Activated T-helper 17 cell treated with anti-CD3 and anti-CD28 coated beads, Interleukin-2, amount 50 U/mL, for 72 hours (primary cell): ENCODE data around the gene CACFD1. TPM values are rescaled to one million over a fixed set of nuclear protein-coding genes. Genes with fewer than 3 reads are reported as not detected.
A peak's percentile ranks its signal among the peaks of the same experiment; 100 is the strongest.

Experiments
- ATAC-seq: fragments of 150-1000 bp; cut with Tn5 transposase; replicated peaks from 2 replicates; pipeline ENCODE4 v1.10.0; 2021; ENCODE audit warnings: mild to moderate bottlenecking, moderate library complexity
- H3K27ac Mint-ChIP-seq: one replicate; pipeline ENCODE4 v1.8.0; 2022; ENCODE audit warnings: mixed read lengths
- H3K27me3 Mint-ChIP-seq: one replicate; pipeline ENCODE4 v1.8.0; 2022; ENCODE audit warnings: mixed read lengths
- H3K36me3 Mint-ChIP-seq: one replicate; pipeline ENCODE4 v1.8.0; 2022; ENCODE audit warnings: low read depth, mild to moderate bottlenecking, mixed read lengths
- H3K4me1 Mint-ChIP-seq: one replicate; pipeline ENCODE4 v1.8.0; 2022; ENCODE audit warnings: mixed read lengths
- H3K4me3 Mint-ChIP-seq: one replicate; pipeline ENCODE4 v1.8.0; 2022; ENCODE audit warnings: mild to moderate bottlenecking, mixed read lengths
- H3K9me3 Mint-ChIP-seq: one replicate; pipeline ENCODE4 v1.8.0; 2022; ENCODE audit warnings: mixed read lengths
- total RNA-seq, 2 donors: library from RNA; stranded (reverse); gene quantifications; one replicate each; pipeline ENCODE4 v1.2.3, GENCODE V29; 2022

The CACFD1 gene
- total RNA-seq, 2 donors from 2014 or later: 0.41 to 3.0 TPM

DNA sequence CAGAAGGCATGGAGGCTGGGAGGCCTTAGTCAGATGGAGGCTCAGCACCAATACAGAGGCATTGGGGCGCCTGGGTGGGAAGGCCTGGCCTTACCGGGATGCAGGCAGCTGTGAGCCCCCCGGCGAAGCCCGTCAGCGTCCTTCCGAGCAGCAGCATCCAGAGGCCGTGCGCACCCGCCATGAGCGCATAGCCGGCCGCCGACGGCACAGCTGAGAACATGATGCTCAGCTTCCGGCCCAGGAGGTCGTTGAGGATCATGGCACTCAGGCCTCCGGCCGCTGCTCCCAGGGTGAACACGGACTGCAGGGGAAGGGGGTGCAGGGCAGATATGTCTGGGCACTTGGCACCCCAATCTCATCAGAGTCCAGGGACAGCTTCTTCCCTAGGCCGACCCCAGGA lies 17.2 kb downstream of the CACFD1 start:
- Mint-ChIP-seq H3K36me3 (no peaks in the 10 kb centered on the region), H3K27ac (no peak overlapping the region), H3K27me3 (no peaks in the 10 kb centered on the region), H3K4me1 (no peaks in the 10 kb centered on the region), H3K4me3 (no peak overlapping the region), H3K9me3 (no peaks in the 10 kb centered on the region)
- no peak for ATAC-seq

DNA sequence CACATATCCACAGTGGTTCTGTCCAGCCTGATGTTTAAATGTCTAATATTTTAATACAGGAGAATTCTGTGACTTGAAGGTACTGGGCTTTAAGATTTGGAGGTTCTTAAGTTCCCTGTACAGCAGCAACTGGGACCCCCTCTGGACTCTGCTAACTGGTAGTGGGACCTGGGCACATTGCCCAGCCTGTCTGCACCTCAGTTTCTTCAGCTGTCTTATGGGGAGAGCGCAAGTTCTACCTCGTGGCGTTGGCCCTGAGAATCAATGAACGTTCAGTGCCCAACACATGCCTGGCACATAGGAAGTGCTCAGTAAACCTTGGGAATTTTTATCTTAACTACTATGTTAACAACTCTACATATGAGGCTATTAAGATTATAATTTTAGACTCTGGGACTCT lies 17.7 kb downstream of the CACFD1 start:
- no peak for ATAC-seq
- no peaks in the 10 kb centered on the region for H3K27me3 Mint-ChIP-seq
- no peaks in the 10 kb centered on the region for H3K36me3 Mint-ChIP-seq
- H3K27ac Mint-ChIP-seq: no peak overlapping the region
- no peaks in the 10 kb centered on the region for H3K9me3 Mint-ChIP-seq
- H3K4me1 Mint-ChIP-seq: no peaks in the 10 kb centered on the region
- H3K4me3 Mint-ChIP-seq: no peak overlapping the region

DNA sequence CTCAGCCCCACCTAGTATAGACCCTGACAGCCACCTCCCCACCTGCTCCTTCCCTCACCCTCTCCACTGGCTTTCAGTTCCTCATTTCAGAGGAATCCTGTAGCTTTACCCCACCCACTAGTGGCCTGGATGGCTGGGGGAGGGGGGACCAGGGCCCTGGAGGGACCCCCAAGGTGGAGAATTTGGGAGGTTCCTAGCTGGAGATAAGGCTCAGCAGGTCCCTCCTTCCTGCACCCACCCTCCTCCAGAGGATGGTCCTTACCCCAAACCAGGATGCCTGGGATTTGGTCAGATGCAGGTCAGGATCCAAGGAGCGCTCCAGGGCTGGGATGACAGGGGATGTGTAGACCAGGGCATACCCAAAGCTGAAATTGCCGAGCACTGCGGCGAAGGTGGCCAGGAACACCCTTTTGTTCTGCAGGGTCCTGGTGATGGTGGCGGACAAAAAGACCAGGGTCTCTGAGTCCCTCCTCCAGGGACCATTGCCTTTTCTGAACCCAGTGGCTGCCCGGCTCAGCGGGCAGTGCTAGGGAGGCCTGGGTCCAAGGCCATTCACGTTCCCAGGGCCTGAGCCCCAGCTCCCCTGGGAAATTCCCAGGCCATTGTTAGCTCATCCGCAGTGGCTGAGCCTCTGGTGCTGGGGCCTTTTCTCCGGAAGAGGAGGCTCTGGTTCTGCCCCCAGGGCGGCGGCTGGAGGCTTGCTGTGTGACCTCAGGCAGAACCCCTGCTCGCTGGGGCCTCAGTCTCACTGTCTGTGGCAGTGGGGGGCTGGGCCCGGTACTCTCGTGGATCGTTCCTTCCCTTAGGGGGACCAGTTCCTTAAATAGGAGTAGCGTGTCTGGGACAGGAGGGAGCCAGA lies 18.4 kb downstream of the CACFD1 start:
- Mint-ChIP-seq H3K36me3 (no peaks in the 10 kb centered on the region), H3K4me1 (no peaks in the 10 kb centered on the region), H3K27ac (no peak overlapping the region), H3K9me3 (no peaks in the 10 kb centered on the region), H3K27me3 (no peaks in the 10 kb centered on the region), H3K4me3 (peak overlapping the region; percentile 28)
- ATAC-seq: no peak

DNA sequence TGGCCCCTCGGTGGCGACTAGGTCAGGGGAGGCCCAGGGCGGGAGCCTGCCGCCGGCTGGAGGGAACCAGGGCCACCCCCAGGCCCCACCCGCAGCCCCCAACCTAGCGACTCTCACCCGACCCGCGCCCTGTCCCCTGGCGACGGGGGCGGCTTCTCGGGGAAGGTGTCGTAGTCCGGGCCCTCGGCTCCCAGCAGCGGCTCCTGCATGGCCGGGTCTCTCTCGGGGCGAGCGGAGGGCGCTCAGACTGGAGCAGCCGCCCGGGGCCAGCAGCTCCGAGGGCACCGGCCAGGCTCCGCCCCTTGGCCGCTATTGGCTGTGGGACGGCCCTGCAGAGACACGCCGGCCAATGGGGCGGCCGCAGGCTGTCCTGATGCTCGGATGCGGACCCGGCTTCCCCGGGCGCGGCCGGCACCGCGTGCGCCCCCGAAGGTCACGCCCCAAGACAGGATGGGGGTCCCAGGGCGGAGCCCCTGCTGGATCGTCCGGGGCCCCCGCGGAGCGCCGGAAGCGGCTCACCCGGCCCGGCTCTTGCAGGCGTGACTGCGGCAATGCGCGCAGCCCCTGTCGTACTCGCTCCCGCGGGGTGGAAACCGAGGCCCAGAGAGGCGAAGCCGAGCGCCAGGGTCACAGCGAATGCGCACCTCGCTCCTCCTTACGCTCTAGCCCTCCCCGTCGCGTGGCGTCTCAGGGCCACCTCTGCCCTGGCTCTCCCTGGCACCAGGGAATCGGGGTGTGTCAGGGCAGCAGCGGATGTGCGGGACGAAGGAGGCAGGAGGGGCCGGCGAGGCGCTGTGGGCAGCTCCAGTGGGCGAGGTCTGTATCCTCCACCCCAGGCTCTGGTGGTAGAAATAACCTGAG lies 19.3 kb downstream of the CACFD1 start, which contains the start of gene SLC2A6:
Gene SLC2A6 (minus strand): TSS at position 249 of the 861 bp plus-strand sequence. CDS start 40 bp downstream, at position 209.
- Mint-ChIP-seq H3K27me3 (no peaks in the 10 kb centered on the region), H3K27ac (no peak within 1 kb of the TSS), H3K4me1 (no peaks in the 10 kb centered on the region), H3K4me3 (peak within 1 kb of the TSS; percentile 57), H3K36me3 (no peaks in the 10 kb centered on the region), H3K9me3 (no peaks in the 10 kb centered on the region)
- peak; percentile 100 for ATAC-seq

DNA sequence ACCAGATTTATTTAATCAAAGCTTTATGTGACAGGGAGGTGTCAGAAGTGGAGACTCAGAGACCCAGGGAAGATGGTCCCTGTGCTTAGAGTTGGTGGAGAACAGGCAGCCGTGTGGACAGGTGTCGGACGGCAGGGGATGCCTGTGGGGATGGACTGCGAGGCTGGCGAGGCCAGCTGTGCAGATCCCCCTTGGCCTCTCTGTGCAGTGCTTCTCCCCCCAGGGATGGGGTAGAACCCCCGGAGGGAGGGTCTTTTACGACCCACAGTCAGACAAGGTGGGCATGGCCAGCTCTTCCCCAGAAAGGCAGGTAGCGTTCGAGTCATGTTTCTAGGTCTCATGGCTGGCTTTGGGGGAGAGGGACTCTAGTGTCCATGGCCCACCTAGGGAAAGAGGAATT lies 23.8 kb downstream of the CACFD1 start:
- H3K4me3 Mint-ChIP-seq: no peak overlapping the region
- no peaks in the 10 kb centered on the region for H3K27me3 Mint-ChIP-seq
- H3K9me3 Mint-ChIP-seq: no peaks in the 10 kb centered on the region
- H3K27ac Mint-ChIP-seq: no peak overlapping the region
- H3K4me1 Mint-ChIP-seq: no peaks in the 10 kb centered on the region
- H3K36me3 Mint-ChIP-seq: no peaks in the 10 kb centered on the region
- ATAC-seq: no peak

DNA sequence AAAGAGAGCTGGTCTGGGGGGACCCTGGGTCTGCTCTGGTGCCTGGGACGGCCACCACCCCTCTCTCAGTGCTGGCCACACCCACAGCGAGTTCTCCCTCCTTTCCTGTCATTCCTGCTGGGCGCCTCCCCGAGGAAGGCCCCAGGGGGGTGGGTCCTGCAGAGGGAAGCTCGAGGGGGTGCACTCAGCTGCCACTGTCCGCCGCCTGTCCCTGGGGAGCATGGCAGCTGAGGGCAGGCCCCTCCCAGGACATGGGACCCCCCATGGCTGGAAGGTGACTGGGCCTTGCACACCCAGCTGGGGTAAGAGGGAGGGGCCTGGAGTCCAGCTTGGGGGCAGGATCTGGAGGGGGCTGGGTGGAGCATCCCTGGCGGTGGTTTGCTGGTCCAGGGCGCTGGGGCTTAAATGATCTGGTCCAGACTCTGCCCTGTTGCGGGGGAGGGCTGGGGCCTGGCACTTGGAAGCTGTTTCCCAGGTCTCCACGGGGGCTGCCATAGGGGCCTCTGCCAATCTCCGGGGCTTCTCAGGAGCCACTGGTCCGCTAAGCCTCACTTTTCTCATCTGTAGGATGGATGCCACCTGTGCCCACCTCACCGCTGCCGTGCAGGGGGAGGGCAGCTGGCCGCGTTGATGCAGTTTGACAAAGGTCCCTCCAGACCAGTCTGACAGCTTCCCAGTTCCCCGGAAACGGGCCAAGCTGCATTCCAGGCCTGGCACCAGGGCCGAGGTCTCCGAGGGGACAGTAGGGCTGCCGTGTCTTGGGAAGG lies 25.1 kb downstream of the CACFD1 start:
- H3K36me3 Mint-ChIP-seq: no peaks in the 10 kb centered on the region

DNA sequence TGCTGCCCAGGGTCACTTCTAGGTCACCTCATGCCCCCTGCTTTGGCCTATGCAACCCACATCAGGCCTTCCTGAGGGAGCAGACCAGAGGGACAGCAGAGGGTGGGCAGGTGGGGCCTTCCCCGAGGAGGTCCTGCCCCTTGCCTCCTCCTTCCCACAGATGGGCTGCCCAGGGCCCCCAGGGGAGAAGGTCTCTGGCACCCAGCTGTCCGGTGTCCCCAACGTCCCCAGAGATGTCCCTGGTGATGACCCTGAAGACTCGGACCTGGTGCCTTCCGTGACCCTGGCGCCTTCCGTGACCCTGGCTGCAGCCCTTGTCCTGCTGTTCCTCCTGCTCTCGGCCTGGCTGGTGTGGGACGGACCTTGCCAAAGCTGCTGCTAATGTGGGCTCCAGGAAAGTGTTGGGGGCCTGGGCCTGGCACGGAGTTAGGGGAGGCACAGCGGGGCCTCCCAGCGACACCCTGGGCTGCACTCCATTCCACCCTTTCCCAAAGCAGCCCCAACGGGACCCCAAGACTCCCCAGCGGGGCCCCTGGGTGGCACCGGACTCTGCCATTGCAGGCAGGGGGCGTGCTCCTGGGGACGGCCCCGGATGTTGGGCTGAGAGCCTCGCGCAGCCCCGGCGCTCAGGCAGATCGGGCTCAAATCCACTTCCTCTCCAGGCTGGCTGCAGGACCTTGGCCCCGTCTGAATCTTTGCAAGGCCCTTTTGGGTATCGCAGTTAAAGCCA lies 25.9 kb downstream of the CACFD1 start:
- no peak overlapping the region for H3K4me3 Mint-ChIP-seq
- H3K27me3 Mint-ChIP-seq: no peaks in the 10 kb centered on the region
- H3K4me1 Mint-ChIP-seq: no peaks in the 10 kb centered on the region
- no peak overlapping the region for H3K27ac Mint-ChIP-seq
- ATAC-seq: peak; percentile 7
- no peaks in the 10 kb centered on the region for H3K9me3 Mint-ChIP-seq
- H3K36me3 Mint-ChIP-seq: no peaks in the 10 kb centered on the region

More for the DNA sequence above, 25.1 kb downstream of the CACFD1 start:
- H3K27me3 Mint-ChIP-seq: no peaks in the 10 kb centered on the region
- ATAC-seq: no peak
- no peak overlapping the region for H3K27ac Mint-ChIP-seq
- no peak overlapping the region for H3K4me3 Mint-ChIP-seq
- no peaks in the 10 kb centered on the region for H3K9me3 Mint-ChIP-seq
- no peaks in the 10 kb centered on the region for H3K4me1 Mint-ChIP-seq

DNA sequence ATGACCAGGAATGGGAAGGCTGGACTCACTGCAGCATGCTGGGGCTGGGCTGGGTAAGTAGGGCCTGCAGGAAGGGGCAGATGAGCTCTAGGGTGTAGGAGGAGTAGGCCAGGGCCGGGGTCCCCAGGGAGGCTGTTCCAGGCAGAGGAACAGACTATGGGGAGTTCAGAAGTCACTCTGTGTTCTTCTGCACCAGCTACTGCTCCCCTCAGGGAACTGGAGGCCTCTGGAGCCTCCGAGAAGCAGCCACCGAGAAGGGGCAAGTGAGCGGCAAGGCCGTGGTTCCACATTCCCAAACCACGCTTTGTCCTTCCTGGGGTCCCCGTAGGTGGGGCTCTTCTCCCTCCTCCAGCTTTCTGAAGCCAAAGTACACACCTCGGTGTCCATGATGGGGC lies 27.6 kb downstream of the CACFD1 start:
- H3K4me3 Mint-ChIP-seq: no peak overlapping the region
- H3K27ac Mint-ChIP-seq: no peak overlapping the region
- H3K4me1 Mint-ChIP-seq: no peaks in the 10 kb centered on the region
- no peak for ATAC-seq
- no peaks in the 10 kb centered on the region for H3K27me3 Mint-ChIP-seq
- no peaks in the 10 kb centered on the region for H3K9me3 Mint-ChIP-seq
- H3K36me3 Mint-ChIP-seq: no peaks in the 10 kb centered on the region

DNA sequence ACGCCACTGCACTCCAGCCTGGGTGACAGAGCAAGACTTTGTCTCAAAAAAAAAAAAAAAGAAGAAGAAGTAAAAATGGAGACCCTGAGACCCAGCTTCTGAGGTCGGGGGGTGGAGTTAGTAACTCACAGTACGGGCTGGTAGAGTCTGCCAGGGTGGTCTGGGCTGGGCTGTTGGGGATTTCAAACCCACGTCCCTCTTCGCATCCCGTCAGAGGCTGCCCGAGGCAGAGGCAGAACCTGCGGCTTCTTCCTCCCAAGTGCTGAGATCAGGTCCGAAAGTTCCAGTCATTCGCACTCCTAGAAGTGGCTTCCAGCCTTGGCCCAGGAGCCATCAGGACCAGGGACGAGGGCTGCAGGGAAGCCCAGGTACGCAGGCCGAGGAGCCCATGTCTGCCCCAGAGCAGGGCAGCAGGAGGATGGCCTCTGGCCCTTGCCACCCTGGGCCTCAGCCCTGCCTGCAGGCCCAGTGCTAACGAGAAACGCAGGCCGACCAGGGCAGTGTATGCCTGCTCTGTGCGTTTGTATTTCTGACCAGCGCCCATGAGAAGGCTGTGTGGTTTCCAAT lies 29.0 kb downstream of the CACFD1 start:
- no peaks in the 10 kb centered on the region for H3K9me3 Mint-ChIP-seq
- no peaks in the 10 kb centered on the region for H3K27me3 Mint-ChIP-seq
- H3K27ac Mint-ChIP-seq: no peak overlapping the region
- no peaks in the 10 kb centered on the region for H3K4me1 Mint-ChIP-seq
- H3K4me3 Mint-ChIP-seq: no peak overlapping the region
- no peaks in the 10 kb centered on the region for H3K36me3 Mint-ChIP-seq
- no peak for ATAC-seq

DNA sequence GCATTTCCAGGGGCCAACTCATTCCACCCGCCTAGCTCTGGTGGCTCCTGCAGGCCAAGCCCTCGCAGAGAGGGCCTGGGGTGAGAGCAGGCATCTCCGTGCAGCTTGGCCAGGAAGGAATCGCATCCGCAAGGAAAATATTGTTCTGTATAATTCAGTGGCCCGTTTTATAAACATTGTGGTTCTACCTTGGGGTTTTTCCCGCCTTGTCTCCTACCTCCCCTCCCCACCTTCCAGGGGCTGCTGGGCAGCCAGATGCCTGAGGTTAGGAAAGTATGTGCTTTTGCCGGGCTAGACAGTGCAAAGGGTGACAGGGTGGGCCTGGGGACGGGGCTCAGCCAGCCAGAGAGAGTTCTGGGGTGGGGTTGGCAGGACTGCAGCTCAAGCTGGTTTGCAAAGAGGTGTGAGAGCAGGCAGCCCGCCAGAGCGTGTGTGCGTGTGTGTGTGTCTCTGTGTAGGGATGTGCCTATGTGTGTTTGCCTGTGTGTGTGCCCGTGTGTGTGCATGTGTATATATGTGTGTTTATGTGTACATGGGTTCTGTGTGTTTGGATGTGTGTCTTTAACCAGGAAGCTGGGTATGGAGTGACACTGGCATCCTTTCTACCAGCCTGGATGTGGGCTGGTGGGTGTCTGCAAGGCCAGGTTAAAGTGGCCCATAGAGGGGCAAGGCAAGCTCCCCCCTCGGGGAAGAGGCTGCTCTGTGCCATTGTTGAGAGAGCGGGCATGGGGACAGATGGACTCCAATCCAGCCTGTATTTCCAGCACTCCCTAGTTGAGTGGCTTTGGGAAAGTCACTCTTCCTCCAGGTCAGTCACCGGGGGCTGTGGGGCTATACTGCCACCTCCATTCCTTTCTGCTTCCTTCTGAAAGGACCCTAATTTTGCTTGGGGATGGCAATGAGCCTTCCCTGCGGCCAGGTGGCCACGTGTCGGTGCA lies 29.7 kb downstream of the CACFD1 start:
- H3K4me1 Mint-ChIP-seq: no peaks in the 10 kb centered on the region
- no peaks in the 10 kb centered on the region for H3K9me3 Mint-ChIP-seq
- no peak for ATAC-seq
- H3K4me3 Mint-ChIP-seq: no peak overlapping the region
- no peaks in the 10 kb centered on the region for H3K27me3 Mint-ChIP-seq
- no peak overlapping the region for H3K27ac Mint-ChIP-seq
- H3K36me3 Mint-ChIP-seq: no peaks in the 10 kb centered on the region

DNA sequence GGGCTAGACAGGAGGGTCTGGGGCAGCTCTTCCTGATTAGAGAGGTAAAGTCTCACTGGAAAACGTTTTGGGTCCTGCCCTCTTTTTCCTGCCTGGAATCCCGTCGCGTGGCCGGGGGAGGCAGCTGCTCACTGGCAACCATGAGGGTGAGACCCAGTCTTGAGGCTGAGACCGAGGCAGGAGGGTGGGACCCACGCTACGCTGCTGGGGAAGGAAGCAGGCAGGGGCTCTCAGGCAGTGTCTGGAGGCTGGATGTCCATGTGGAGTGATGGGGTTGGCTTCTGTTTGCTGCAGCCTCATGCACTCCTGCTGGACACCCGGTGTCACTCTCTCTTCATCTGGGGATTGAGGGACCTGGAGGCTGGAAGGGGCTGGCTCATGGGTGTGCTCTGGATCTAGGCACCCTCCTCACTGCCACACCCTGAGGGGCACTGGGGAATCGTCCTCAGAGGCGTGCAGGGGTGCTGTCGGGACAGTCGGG lies 30.5 kb downstream of the CACFD1 start:
- Mint-ChIP-seq H3K4me1 (no peaks in the 10 kb centered on the region), H3K27ac (no peak overlapping the region), H3K27me3 (no peaks in the 10 kb centered on the region), H3K4me3 (no peak overlapping the region), H3K36me3 (no peaks in the 10 kb centered on the region), H3K9me3 (no peaks in the 10 kb centered on the region)
- no peak for ATAC-seq

DNA sequence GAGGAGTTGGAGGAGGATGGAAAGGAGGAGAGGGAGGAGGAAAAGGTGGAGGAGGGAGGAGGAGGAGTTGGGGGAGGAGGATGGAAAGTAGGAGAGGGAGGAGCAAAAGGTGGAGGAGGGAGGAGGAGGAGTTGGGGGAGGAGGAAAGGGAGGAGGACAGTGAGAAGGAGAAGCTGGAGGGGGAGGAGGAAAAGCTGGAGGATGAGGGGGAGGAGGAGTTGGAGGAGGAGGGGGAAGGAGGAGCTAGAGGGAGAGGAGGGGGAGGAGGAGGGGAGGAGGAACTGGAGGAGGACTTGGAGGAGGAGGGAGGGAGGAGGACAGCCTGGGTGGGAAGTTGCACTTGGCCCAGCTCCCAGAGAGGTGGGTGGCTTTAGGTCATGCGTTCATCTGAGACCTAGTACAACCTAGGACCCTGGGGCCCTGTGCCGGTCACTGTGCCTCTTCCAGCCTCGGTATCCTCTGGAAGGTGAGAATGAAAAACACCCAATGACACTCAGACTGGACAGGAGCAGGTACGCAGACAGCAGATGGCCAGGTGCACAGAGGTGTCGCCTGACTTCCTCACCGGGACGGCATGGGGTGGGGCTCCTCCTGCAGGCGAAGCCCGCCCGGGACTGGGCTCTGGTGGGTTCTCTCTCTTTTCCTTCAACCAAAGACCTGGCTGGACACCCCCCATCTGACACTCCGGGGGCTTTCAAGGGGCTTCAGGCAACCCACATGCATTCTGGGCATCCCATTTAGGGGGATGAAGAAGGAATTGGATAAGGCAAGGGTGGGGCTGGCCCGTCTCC lies 31.3 kb downstream of the CACFD1 start:
- no peaks in the 10 kb centered on the region for H3K4me1 Mint-ChIP-seq
- H3K36me3 Mint-ChIP-seq: no peaks in the 10 kb centered on the region
- ATAC-seq: no peak
- H3K27me3 Mint-ChIP-seq: no peaks in the 10 kb centered on the region
- no peak overlapping the region for H3K27ac Mint-ChIP-seq
- no peaks in the 10 kb centered on the region for H3K9me3 Mint-ChIP-seq
- no peak overlapping the region for H3K4me3 Mint-ChIP-seq
